IPS-18c (cell line): ENCODE data around the gene GCNT1.
"Not testable (repeated sequence)": the region's sequence is repeated elsewhere in the genome, so short reads cannot be mapped to it uniquely, and the experiment has no call there.

Source experiments
- H3K4me3 ChIP-seq: 2 replicates; pipeline ENCODE4 v1.7.0; 2013; ENCODE audit warnings: low read depth, mild to moderate bottlenecking, low read length, moderate library complexity; ENCODE audit not compliant: insufficient read depth
- H3K9me3 ChIP-seq: one replicate; pipeline ENCODE4 v1.6.1; 2013; ENCODE audit warnings: mild to moderate bottlenecking, low read length, moderate library complexity; ENCODE audit not compliant: control insufficient read depth, insufficient read depth

GCNT1 gene

DNA sequence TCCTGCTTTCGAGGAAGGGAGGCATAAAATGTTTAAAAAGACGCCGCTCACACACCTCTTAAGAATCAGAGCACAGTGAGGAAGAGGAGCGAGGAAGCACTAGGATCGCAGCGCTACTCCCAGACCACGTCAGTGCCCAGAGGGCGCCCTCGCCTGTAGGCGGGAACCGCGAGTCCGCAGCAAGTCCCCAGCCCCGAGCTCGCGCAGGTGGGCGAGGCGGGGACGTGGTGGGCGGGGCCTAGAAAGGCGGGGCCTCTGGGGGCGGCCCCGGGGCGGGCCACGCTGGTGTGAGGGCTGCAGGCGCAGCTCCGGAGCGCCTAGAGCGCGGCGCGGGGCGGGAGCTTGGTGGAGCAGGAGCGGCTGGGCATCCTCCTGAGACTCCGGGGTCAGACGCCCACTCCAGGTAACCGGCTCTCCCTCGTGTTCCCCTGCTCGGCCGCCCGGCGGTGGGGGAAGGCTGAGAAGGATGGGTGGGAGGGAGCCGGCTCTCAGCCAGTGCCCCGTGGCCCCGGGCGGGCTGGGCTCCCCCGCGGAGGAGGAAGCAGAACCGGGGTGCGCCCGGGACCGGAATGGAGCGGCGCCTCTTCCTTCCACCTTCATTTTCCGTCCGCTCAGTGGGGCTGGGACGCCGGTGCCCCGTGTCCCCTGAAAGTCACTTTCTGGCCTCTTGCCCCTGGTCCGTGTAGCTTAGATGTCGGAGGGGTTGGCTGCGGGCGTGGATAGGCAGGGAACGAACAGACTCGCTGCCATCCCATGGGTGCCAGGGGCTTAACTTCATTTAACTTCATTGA lies at the start of gene GCNT1:
Gene GCNT1, plus strand, starts transcription at position 280 of the 791 bp plus-strand sequence. CDS start 43,200 bp downstream, outside the sequence.
- H3K9me3 ChIP-seq = no peaks in the 10 kb centered on the region

DNA sequence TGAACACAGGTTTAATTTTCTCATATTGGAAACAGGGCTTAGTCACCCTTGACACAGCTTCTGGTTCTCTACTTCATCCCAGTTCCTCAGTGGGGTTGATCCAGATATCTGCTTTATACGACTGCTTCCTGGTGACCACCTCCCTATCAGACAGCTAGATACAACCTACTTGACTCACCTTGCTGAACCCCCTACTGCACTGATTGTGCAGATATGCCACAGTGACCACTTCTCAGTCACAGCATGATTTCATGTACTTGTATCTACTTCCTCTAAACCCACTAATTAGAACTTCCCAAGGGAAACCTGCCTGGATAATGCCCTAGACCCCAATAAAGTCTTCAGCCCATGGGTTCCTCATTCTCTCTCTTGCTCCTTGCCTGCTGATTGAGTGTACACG lies 46.3 kb upstream of the GCNT1 start:
- Histone ChIP-seq H3K4me3 (no peak overlapping the region), H3K9me3 (peaks cover 2% of the 10 kb centered on the region)

More for the DNA sequence above, at the start of gene GCNT1:
- H3K4me3 ChIP-seq = peak within 1 kb of the TSS; percentile 88

DNA sequence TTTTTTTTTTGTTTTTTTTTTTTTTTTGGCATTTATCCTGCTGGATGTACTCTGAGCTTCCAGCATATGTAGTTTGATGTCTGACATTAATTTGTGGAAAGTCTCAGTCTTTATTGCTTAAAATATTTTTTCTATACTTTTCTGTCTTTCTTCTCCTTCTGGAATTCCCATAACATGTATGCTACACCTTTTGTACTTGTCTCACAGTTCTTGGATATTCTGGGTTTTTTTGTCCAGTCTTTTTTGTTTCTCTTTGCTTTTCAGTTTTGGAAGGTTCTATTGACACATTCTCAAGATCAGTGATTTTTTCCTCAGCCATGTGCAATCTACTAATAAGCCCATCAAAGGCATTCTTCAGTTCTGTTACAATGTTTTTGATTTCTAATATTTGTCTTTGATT lies 45.3 kb upstream of the GCNT1 start:
- Histone ChIP-seq H3K4me3 (no peak overlapping the region), H3K9me3 (peaks cover 2% of the 10 kb centered on the region)

DNA sequence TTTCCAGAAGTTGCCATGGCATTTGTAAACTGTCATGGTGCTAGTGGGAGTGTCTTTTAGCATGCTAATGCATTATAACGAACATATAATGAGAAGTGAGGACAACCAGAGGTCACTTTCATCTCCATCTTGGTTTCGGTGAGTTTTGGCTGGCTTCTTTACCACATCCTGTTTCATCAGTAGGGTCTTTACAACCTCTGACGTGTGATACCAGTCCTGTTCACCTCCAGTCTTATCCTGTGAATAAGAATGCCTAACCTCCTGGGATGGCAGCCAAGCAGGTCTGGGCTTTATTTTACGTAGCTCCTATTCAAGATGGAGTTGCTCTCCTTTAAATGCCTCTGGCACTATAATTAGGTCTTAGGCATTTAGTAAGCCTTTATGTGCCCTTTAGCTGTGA lies 44.3 kb upstream of the GCNT1 start:
- Histone ChIP-seq H3K9me3 (peaks cover 2% of the 10 kb centered on the region), H3K4me3 (no peak overlapping the region)

DNA sequence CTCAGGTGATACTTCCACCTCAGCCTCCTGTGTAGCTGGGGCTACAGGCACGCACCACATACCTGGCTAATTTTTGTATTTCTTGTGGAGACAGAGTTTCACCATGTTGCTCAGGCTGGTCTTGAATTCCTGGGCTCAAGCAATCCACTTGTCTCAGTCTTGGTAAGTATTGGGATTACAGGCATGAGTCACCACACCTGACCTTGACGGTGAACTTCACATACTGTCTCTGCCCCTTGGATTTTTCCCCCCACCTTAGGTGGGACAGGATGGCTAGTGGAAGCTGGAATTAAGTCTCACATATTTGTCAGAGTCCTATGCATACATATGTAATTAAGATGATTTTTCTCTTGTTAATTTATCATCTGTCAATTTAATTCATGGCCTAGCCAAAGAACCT lies 43.8 kb upstream of the GCNT1 start:
- Histone ChIP-seq H3K9me3 (peaks cover 2% of the 10 kb centered on the region), H3K4me3 (no peak overlapping the region)

DNA sequence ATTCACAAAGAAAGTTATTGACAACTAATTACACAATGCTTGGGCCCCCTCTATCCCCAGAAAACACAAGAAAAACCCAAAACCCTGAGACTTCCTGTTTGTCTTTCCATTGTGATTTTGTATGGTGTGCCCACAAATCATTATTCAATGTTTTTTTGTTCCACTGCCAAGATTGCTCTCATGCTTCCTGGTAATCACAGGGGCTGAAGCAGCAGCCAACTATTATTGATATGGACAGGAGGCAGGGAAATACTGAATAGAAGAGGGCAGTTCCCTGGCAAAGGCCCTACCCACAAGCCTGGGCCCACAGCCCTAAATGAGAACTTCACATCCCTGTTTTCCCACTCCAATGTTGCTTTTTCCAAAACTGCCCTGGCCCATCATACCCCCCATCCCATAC lies 43.3 kb upstream of the GCNT1 start:
- H3K9me3 ChIP-seq = peaks cover 2% of the 10 kb centered on the region
- H3K4me3 ChIP-seq = no peak overlapping the region

DNA sequence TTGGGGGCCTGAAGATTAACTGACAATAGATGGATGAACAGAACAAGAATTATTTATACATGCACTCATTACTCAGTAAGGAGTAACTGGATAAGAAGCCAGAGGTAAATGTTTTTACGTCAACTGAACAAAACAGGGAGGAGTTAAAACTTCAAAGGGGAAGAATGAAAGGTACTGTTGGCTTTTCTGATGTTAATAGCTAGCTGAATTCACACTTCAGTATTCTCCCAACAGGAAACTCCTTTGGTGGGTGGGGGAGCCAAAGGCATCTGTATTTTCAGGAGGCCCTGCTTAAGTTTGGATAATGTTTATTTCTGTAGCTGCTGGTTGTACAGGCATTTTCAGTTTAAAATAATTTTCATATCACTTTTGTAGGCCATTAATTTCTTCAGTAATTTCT lies 41.6 kb upstream of the GCNT1 start:
- no peak overlapping the region for H3K4me3 ChIP-seq
- H3K9me3 ChIP-seq = peaks cover 2% of the 10 kb centered on the region

DNA sequence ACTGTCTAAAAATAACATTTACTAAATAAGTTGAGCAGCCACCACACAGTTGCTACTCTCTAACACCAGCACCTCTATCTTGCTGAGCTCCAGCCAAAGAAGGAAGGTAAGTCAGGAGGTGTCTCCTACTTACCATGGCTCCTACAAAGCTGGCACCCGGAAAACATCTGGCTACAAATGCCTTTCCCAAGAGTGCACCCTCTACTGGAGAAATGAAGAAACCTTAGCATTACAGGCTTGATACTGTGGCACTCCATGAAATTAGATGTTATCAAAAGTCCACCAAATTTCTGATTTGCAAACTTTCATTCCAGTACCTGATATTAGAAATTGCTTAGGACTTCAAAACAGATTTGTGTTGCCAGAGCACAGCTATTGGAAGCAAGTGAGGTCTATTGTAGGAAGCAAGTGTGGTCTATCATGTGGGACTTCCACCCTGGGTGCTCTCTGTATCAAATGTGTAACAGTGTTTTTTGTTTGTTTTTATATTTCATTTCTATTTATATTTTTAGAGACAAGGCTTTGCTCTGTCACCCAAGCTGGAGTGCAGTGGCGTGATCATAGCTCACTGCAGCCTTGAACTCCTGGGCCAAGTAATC lies 39.1 kb upstream of the GCNT1 start:
- Histone ChIP-seq H3K4me3 (no peak overlapping the region), H3K9me3 (peaks cover 2% of the 10 kb centered on the region)

DNA sequence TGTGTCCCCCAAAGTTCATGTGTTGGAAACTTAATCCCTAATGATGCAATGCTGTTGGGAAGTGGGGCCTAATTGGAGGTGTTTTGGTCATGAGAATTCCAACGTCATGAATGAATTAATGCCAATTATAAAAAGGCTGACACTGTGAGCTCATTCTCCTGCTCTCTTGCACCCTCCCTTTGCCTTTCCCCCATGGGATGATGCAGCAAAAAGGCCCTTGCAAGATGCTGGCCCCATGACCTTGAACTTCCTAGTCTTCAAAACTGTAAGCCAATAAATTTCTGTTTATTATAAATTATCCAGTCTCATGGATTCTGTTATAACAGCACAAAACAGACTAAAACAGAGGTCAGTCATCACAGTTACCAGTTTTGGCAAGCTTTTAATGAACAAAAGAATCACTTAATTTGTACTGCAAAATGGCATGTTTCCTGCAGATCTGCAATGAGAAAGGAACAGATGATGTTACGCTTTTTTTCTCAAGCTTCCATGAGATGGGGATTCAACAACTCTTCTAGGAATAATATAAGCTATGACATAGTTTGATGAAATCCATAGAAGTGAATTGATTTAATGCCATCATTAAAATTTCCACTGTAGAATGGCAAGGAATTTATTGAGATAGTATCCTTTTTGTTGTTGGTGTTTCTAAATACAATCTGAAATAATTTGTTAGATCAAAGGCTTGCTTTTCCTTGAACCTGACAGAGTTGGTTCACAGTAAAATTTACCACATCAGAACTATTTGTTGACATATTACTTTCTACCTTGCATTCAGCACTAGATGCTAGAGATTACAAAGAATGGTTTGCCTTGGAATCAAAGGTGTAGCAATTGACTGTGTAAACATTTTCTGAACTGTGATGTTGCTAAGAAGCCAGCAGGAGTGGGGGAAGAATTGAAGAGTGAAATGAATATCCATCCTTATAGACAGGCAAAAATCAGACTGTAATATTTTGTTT lies 35.5 kb upstream of the GCNT1 start:
- H3K9me3 ChIP-seq = no peaks in the 10 kb centered on the region
- H3K4me3 ChIP-seq = no peak overlapping the region

DNA sequence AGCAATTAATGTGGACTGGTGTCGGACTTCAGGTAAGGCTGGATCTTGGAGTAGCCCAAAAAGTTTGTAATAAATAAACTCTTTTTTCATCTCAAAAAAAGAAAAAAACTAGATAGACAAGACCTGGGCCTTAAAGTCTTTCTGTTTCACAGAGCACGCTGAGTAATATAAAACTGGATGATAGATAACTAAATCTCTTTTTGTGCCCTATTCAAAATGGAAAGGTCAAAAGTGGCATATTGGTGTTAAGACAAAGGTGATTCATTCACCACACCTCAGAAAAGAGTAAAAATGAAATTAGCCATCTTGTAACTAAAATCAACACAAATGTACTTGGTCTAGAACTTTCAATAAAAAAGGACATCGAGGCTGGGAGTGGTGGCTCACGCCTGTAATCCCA lies 34.5 kb upstream of the GCNT1 start:
- Histone ChIP-seq H3K4me3 (no peak overlapping the region), H3K9me3 (no peaks in the 10 kb centered on the region)

DNA sequence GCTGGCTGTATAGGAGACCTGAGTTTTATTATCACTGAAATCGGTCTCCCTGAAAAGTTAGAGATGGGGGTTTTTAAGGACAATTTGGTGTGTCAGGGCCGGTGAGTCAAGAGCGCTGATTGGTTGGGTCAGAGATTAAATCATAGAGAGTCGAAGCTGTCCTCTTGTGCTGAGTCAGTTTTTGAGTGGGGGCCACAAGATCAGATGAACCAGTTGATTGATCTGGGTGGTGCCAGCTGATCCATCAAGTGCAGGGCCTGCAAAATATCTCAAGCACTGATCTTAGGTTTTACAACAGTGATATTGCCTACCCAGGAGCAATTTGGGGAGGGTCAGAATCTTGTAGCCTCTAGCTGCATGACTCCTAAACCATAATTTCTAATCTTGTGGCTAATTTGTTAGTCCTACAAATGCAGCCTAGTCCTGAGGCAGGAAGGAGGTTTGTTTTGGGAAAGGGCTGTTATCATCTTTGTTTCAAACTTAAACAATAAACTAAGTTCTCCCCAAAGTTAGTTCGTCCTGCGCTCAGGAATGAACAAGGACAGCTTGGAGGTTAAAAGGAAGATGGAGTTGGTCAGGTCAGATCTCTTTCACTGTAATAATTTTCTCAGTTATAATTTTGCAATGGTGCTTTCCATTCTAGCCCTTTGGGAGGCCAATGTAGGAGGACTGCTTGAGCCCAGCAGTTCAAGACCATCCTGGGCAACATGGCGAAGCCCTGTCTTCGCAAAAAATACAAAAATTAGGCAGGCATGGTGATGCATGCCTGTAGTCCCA lies 33.1 kb upstream of the GCNT1 start:
- Histone ChIP-seq H3K9me3 (no peaks in the 10 kb centered on the region), H3K4me3 (no peak overlapping the region)

DNA sequence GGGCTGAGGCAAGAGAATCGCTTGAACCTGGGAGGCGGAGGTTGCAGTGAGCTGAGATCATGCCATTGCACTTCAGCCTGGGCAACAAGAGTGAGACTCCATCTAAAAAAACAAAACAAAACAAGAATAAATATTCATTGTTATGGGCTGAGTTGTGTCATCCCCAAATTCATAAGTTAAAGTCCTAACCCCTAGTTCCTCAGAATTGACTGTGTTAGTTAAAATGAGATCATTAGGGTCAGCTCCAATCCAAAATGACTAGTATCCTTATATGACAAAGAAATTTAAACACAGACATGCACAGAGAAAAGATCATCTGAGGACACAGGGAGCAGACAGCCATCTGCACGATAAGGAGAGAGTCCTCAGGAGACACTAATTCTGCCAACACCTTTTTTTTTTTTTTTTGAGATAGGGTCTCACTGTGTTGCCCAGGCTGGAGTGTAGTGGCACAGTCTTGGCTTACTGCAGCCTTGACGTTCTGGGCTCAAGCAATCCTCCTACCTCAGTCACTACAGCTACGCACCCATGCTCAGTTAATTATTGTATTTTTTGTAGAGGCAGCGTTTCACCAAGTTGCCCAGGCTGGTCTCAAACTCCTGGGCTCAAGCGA lies 32.1 kb upstream of the GCNT1 start:
- H3K9me3 ChIP-seq = no peaks in the 10 kb centered on the region

DNA sequence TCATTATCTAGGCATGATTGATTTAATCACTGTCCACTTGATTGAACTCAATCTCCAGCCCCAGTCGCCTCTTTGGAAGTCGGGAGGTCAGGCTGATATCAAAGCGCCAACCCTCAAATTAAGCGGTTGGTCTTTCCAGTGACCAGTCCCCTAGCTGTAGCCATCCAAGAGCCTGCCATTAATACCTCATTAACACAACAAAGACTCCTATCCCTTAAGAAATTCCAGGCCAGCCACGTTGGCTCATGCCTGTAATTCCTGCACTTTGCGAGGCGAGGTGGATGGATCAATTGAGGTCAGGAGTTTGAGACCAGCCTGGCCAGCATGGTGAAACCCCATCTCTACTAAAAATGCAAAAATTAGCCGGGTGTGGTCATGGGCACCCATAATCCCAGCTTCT lies 27.4 kb upstream of the GCNT1 start:
- Histone ChIP-seq H3K9me3 (peaks cover 2% of the 10 kb centered on the region), H3K4me3 (no peak overlapping the region)

More for the DNA sequence above, 32.1 kb upstream of the GCNT1 start:
- no peak overlapping the region for H3K4me3 ChIP-seq

DNA sequence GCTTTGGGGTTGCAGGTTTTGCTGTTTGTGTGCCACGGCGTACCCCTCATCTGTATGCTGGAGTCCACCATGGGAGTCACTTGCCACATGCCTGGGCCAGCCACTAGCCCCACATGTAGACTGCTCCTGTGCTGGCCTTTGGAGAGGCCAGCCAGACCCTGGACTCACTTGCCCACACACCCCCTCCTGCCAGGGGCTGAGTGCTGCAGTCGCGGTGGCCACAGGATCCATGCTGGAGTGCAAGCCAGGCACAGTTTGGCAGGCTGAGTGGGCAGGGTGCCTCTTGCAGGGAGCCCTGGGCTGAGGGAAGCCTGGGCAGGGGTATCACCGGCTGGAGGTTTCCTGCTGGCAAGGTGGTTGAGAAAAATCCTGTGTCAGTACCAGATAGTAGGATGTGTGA lies 25.6 kb upstream of the GCNT1 start:
- Histone ChIP-seq H3K9me3 (peaks cover 2% of the 10 kb centered on the region), H3K4me3 (no peak overlapping the region)

DNA sequence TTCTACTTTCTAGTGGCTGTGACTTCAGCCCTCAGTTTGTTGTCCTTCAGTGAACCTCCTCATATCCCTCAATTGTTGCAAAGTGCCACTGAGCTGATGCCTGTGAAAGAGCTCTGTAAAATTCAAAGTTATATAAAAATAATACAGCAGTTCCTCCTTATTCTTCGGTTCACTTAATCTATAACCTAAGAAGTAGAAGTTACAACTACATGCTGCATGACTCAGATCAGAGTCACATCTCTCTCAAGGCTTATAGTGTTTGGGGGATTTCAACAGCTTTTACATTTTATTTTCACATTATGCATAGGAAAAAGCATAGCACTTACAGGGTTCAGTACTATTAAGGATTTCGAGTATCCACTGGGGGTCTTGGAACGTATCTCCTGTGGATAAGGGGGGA lies 25.1 kb upstream of the GCNT1 start:
- no peak overlapping the region for H3K4me3 ChIP-seq
- peaks cover 2% of the 10 kb centered on the region for H3K9me3 ChIP-seq

DNA sequence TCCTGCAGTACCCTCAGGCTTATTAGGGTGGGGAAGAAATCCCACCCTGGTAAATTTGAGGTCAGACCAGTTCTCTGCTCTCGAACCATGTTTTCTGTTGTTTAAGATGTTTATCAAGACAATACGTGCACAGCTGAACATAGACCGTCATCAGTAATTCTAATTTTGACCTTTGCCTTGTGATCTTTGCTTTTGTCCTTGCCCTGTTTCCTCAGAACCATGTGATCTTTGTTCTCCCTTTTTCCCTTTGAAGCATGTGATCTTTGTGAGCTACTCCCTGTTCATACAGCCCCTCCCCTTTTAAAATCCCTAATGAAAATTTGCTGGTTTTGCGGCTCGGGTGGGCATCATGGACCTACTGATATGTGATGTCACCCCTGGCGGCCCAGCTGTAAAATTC lies 24.1 kb upstream of the GCNT1 start:
- not testable (repeated sequence) for H3K9me3 ChIP-seq

More for the DNA sequence above, 24.1 kb upstream of the GCNT1 start:
- H3K4me3 ChIP-seq = not testable (repeated sequence)
